Measurements from ENCODE around the gene CALD1. TPM values are rescaled to one million over a fixed set of nuclear protein-coding genes. Genes with fewer than 3 reads are reported as not detected.

The CALD1 gene
- total RNA-seq = 237 TPM
- long read RNA-seq, full-length matches to known transcripts = 32 of 328 reads
- long read RNA-seq, partial matches to known transcripts = 206 of 328 reads
- long read RNA-seq, other reads (novel, unspliced or antisense) = 90 of 328 reads

DNA sequence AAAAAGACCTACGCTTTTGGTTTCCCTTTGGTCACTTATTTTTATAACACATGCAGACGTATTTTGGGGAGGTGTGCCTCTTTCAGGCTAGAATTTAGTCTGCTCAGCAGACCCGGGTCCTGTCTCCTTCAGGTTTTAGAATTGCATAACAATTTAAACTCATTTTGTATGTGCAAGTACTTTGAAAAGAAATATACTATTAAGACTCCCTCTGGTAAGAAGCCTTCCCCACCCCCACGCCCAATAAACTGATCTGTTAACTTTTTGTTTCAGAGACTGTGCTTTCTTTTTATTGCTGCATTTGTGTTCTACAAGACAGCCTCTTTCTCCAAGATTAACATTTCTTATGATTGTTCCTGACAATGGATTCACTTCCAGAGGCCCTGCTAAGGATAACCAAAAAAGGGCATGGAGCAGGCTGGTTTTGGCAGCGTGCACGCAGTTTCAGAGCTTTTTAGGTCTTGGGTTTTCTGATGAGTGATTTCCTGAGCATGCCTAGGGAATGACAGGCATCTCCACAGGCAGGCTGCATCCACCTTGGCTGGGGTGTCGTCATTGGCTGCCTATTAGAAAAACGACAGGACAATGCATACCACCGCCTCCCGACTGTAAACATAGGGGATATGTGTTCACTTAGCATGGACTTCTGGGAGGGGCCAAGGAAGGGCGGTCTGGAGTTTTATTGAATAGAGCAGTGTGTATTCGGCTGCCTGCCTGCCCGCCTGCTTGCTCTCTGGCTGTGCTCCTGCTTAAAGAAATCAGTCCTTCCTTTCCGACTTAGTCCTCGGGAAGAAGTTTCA, at the start of gene CALD1:
Gene CALD1 (plus strand): TSS at position 694 of the 800 bp plus-strand sequence. CDS start 88,100 bp downstream, outside the sequence.
- intact Hi-C loops (cut with DNase I) = loop anchor here (2.0 kb wide), 1 partner anchor 112 kb away; no protein-coding TSS in a partner anchor
- peak; percentile 89 for DNase-seq (ENCODE audit: low spot score)

GRCh38 chr7:134729895-134730294, 49.5 kb upstream of the CALD1 start:
- intact Hi-C loops (cut with DNase I) = loop anchor here (5.0 kb wide), 1 partner anchor 38 kb away; no protein-coding TSS in a partner anchor
- no peak for DNase-seq (ENCODE audit: low spot score)

GRCh38 chr7:134730411-134730829, 49.0 kb upstream of the CALD1 start:
- intact Hi-C loops (cut with DNase I) = loop anchor here (5.0 kb wide), 1 partner anchor 38 kb away; no protein-coding TSS in a partner anchor
- DNase-seq (ENCODE audit: low spot score) = no peak

DNA sequence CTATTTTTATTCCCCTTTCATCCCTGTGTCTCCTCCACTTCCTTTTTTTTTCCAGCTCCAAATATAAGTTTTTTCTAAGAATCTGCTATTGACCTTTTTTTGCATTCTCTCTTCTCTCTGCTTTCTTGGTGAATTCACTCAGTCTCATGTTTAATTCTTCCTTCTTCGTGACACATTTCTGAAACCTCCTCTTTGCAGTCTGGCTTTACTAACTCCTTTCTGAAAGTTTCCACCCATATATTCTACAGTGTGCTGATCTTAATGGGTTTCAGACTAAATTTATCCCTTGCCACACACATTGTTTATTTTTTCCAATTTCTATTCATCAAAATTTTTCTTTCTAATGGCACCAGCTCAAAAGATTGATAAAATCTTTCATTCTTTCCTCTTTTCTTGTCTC, 47.8 kb upstream of the CALD1 start:
- DNase-seq (ENCODE audit: low spot score) = no peak
- intact Hi-C loops (cut with DNase I) = loop anchor here (5.0 kb wide), 1 partner anchor 39 kb away; no protein-coding TSS in a partner anchor

DNA sequence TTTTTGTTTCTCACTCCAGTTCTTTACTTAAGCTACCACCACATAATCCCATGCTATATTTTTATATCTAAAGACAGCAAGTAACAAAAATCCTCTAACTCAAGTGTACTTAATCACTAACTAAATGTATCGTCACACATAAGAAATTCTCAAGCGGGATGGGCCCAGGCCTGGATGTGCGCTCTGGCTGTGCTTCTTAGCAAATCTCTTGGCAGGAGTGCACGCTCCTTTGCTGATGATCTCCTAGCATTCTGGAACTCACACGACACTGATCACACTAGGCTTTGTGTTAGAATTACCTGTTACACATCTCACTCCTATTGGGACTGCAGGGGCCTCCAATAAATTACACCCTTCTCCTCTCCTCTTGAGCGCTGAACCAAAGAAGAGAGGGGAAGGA, 46.7 kb upstream of the CALD1 start:
- intact Hi-C loops (cut with DNase I) = loop anchor here (5.0 kb wide), 1 partner anchor 40 kb away; no protein-coding TSS in a partner anchor

GRCh38 chr7:134736381-134736780, 43.1 kb upstream of the CALD1 start:
- no peak for DNase-seq (ENCODE audit: low spot score)
- intact Hi-C loops (cut with DNase I) = no loop called here

More for the DNA sequence above, 46.7 kb upstream of the CALD1 start:
- DNase-seq (ENCODE audit: low spot score) = no peak

DNA sequence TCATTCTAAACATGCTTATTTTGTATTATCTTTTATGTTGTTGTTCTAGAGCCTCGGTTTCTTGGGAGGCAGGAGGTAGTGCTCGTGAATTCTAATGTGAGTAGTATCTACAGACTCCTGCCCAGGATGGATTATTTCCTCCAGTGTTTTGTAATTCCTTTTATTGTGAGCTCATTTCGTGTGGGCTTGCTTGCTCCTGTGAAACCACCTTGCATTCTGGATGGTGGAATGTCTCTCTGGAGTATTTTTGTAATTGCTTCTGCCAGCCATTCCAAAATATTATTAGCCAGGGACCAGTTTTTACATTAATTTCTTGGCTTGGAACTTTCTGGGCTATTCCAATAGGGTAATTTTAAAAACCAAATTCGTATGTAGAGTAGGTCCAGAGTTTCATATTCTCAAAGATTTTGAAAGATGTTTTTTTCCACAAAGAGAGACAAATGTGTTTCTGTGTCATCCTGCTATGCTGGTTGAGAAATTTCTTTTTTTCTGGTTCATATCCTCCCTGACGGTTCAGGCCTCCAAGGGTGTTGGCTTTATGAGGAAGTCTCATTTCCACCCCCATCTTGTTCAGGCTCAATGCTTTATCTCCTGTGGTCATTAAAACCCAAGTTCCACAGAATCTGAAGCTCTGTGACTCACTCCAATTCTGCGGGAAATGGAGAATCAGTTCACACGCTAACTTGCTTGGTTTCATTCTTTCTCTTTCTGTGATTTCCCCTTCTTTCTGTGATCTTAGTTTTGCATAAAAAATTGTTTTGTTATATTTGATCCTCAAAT, 41.7 kb upstream of the CALD1 start:
- intact Hi-C loops (cut with DNase I) = no loop called here
- no peak for DNase-seq (ENCODE audit: low spot score)

DNA sequence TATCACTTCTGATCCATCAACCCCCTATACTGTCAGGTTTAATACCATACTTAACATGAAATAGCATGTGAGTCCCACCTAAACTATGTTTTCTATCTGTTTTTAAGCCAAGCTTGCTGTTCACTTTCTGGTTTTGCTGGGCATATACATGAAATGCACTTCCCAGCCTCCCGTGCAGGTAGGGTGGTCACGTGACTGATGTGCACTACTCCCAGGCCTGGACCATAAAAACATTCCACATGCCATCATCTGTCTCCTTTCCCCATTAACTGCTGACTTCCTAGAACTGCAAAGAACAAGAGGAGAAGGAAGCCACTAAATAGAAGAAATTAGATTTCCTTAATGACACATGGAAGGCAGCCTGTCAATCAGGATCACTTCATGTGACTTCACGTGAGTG, 40.1 kb upstream of the CALD1 start:
- no peak for DNase-seq (ENCODE audit: low spot score)

DNA sequence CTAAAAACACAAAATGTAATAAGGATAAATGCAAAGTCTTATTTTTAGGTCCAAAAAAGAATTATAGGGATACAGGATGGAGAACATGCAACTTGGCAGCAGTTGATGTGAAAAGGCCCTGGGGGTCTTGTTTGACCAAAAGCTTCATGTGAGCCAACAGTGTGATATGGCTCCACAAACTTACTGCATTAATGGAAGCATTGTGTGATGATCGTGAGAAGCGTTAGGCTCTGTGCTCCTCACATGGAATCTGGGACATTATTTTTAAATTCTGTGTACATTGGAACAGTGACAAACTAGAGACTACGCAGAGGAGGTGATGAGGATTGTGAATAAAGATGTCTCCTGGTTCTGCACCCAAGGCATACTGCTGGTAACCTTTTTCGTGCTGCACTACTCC, 39.1 kb upstream of the CALD1 start:
- DNase-seq (ENCODE audit: low spot score) = no peak
- intact Hi-C loops (cut with DNase I) = no loop called here

More for the DNA sequence above, 40.1 kb upstream of the CALD1 start:
- intact Hi-C loops (cut with DNase I) = no loop called here

- no peak for DNase-seq (ENCODE audit: low spot score)
- intact Hi-C loops (cut with DNase I) = no loop called here
These were observed 37.4 kb upstream of the CALD1 start for GRCh38 chr7:134741907-134742635.

DNA sequence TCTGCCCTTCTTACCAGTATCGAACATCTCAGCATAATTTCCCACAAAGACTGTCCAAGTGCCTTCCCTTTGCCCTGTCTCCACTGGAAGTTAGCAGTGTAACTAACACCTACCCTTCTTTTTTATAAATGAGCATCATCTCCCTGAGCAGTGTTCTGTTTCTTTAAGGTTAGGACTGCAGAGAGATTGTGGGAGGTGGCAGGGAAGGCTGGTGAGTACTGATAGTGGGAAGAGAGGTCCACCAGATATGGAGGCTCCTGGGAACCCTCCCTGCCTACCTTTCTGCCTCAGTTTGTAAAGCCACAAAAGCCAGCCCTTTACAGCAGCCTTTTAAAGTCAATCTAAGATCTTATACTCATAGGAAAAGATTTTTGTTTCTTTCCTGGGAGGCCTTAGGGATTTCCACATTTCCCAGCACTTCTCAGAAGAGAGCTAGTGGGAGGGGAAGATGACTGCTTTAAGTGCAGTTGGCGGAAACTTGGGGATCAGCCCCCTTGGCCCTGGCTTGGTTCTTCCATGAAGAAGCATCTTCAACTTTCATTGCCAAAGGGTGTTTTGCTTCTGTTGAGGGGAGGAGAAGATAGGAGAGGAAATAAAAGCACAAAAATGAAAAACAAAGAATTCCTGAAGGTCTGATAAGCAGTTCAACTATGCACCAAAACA, 36.6 kb upstream of the CALD1 start:
- no peak for DNase-seq (ENCODE audit: low spot score)
- intact Hi-C loops (cut with DNase I) = no loop called here

DNA sequence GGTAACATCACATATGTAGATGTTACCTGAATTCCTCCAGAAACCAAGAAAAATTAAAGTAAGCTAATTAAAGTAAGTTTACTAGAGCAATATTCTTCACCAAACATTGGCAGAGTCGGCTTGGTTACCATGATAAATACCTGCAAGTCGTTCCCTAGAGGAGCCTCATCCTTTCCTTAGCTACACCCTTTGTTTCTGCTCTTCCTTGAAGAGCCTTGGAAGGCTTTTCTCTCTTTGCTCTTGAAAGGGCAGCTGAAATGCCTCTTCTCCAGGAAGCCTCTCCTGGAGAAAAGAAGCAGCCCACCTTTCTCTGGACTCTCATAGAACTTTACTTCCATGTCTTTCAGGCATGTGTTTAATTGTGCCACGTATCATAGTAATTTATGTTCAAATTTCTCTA, 34.9 kb upstream of the CALD1 start:
- intact Hi-C loops (cut with DNase I) = no loop called here
- DNase-seq (ENCODE audit: low spot score) = no peak

GRCh38 chr7:134747326-134747725, 32.1 kb upstream of the CALD1 start:
- DNase-seq (ENCODE audit: low spot score) = no peak
- intact Hi-C loops (cut with DNase I) = no loop called here

GRCh38 chr7:134750083-134751062, 29.1 kb upstream of the CALD1 start:
- intact Hi-C loops (cut with DNase I) = loop anchor here (5.0 kb wide), 2 partner anchors 58 to 103 kb away; partner anchors contain the start of gene BPGM
- DNase-seq (ENCODE audit: low spot score) = no peak

- intact Hi-C loops (cut with DNase I) = loop anchor here (5.0 kb wide), 2 partner anchors 60 to 105 kb away; partner anchors contain the start of gene BPGM
- DNase-seq (ENCODE audit: low spot score) = no peak
These were observed 27.3 kb upstream of the CALD1 start for GRCh38 chr7:134752006-134752760.

DNA sequence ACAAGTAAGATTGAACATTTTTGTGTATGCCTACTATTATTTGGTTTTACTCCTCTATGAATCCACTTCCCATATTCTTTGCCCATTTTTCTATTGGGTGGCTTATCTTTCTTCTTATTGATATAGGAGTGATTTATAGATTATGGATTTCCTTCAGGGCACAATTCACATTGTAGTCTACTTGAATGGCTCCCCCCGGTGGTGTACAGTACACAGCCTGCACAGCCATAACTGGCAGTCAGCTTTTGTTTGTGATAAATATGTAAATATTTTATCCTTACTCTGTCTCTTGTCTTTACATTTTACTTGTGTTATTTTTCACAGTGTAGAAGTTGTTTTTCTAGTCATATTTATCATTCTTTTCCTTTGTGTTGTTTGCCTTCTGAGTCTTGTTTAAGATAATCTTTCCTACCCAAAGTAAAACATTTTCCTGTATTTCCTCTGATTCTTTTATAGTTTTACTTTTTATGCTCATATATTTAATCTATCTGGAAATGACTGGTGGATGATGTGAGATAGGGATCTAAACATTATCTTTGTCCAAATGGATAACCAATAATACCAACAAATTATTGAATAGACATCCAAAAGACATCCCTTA, 23.9 kb upstream of the CALD1 start:
- no peak for DNase-seq (ENCODE audit: low spot score)
- intact Hi-C loops (cut with DNase I) = no loop called here

DNA sequence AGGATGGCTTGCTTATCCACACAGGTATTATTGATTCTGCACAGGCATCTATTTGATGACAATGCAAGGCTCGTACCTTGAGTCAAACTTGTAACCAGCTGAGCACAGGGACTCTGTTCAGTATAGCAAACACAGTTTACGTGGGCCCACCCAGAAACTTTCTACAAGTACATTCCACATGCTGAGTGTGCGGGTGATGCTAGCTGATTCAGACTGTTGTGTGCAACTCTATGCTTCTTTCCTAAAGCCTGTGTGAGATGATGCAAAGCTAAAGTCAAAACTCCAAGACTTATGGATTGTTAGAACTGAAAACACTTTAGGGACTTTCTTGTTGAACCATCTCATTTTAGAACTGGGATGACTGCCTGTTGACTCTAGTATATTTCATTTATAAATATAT, 21.5 kb upstream of the CALD1 start:
- intact Hi-C loops (cut with DNase I) = no loop called here

More for the DNA sequence above, 21.5 kb upstream of the CALD1 start:
- no peak for DNase-seq (ENCODE audit: low spot score)

Measured in cardiac septum (tissue), 1 donor.